HG02840 (cell line): ENCODE data around the gene HOXD4.

Experiments used
- ATAC-seq: cut with Tn5 transposase; IDR thresholded peaks from one replicate; pipeline ENCODE4 v1.9.1; 2021; ENCODE audit warnings: mild to moderate bottlenecking, moderate library complexity, moderate number of reproducible peaks; ENCODE audit not compliant: unreplicated experiment, low FRiP score

The HOXD4 gene

DNA sequence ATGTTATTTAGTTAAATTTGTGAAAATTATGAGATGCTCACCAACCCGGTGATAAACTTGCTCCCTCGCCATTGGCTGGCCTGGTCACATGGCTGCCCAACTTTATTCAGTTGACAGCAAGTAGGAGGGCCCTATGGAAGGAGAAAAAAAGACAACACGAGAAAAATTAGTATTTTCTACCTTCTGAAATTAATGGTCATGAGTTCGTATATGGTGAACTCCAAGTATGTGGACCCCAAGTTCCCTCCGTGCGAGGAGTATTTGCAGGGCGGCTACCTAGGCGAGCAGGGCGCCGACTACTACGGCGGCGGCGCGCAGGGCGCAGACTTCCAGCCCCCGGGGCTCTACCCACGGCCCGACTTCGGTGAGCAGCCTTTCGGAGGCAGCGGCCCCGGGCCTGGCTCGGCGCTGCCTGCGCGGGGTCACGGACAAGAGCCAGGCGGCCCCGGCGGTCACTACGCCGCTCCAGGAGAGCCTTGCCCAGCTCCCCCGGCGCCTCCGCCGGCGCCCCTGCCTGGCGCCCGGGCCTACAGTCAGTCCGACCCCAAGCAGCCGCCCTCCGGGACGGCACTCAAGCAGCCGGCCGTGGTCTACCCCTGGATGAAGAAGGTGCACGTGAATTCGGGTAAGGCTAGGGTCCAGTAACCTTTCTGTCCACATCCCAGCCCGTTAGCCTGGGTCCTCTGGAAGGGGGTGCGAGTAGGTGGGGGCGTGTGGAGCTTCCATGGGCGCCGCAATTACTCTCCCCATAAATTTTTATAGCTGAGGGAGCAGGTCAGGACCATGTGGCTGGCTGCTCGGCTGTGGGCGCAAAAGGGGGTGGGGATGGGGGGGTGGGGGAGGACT lies at the start of gene HOXD4:
TSS of gene HOXD4 (plus strand) at position 109 of the 846 bp plus-strand sequence. CDS start at position 193, 84 bp downstream.
- no peak for ATAC-seq

DNA sequence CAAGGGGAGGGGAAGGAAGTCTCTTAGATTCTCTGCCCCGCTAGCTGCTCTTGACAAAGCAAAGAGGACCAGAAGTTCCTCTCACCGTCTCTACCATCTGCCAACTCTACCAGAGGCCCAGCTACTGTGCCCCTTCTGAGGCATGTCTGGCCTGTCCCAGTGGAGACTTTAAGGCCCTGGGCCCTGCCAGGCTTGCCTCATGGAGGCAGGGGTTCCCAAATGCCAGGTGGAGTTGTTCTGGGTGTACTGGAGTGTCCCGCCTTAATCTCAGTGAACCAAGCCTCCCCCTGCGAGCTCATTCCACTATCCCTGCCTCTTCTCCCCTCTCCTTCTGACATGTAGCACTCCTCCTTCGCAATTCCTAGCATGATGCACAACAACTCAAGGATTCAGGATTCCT lies 49.5 kb upstream of the HOXD4 start:
- ATAC-seq: no peak

DNA sequence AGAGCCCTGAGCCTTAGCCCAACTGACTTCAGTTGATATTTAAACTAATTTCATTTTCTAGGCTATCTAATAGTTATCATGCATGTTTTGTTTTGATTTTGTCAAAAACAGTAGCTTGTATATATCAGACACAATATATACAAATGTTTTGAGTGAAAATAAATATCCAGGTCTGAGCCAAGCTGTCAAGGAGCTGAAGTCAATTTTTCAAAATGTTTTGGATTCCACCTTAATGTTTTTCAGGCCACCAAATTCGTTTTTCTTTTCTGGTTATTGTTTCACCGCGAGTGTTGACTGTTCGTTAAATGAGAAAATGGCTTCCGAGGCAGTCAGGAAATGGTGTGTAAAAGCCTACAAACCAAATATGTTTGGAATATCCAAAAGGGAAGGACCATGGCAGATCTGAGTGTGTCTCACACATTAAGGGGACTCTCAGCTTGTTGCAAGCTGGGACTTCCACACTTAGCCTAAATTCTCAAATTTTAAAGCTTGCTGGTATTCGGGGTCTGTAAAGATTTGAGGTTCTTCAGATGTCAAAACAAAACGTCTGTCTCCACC lies 49.0 kb upstream of the HOXD4 start:
- no peak for ATAC-seq

DNA sequence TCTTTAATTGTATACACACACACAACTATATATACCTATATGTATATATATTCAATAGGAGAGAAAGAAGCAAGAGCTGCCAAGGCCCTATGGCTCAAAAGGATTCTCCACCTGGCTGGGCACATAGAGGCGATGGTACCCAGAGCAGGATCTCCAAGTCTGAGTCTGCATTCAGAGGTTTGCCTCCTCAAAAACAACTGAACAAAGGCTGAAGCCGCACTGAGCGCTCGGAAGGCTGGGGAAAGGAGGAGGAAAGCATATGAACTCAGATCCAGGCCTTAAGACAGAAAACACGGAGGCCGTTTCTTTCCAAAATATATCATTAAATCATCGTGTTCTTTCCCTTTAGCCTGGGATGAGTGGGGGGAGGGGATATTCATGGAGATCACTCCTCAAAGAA lies 48.2 kb upstream of the HOXD4 start:
- no peak for ATAC-seq

DNA sequence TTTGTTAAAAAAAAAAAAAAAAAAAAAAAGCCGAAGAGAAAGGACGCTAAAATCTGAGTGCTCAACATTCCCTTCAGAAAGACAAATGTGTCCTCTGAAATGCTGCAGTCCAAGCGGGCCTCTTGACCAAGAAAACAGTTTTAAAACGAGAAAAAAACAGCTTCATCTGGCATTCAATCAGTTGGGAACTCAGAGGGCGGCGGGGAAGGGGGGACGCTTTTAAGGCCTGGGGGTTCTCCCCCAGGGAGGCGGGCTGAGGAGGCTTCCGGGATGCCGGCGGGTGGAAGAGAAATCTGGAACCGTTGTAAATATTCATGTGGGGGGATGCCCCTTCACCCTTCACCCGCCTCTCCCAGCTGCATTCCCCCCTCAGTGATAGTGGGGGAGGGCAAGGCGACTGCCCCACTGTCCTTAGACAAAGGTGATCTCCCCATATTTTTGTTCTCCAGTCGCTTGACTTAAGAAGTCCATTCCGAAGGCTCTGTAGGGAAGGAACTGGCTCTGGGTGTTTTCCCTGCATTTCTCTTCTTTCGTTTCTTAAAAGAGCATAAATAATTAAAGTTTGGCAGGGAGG lies 47.5 kb upstream of the HOXD4 start:
- no peak for ATAC-seq

DNA sequence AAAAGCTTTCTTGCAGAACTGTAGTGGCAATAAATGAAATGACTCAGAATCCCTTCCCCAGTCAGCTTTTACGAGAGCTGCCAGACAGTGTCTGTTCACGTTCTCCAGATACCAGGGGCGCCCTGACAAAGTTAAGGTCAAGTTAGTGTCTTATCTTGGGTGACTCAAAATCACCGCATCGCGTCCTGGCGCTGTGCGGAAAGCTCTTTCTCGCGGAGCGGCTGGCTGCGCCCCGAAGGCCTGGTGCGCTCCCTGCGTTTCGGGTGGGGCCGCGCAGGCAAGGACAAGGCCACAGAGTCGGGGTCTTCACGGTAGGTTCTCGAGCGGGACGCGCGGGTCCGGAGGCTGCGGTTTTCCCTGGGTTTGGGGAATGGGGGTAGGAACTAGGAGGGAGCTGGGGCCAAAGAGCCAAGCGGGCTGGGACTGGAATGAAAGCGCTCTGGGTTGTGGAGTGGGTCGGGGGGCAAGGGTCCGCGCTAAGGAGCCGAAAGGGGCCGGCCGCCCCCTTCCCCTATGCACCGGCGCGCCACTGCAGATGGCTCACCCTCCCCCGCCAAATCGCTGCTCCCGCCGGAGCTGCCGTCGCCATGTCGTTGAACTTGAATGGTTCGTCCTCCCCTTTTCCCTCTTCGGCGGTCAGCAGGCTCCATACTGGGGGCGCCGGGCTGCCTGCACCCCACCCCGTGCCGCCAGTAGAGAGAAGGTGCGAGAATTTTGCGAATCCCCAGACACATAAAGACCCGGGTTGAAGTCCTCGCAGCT lies 46.9 kb upstream of the HOXD4 start:
- ATAC-seq: no peak

DNA sequence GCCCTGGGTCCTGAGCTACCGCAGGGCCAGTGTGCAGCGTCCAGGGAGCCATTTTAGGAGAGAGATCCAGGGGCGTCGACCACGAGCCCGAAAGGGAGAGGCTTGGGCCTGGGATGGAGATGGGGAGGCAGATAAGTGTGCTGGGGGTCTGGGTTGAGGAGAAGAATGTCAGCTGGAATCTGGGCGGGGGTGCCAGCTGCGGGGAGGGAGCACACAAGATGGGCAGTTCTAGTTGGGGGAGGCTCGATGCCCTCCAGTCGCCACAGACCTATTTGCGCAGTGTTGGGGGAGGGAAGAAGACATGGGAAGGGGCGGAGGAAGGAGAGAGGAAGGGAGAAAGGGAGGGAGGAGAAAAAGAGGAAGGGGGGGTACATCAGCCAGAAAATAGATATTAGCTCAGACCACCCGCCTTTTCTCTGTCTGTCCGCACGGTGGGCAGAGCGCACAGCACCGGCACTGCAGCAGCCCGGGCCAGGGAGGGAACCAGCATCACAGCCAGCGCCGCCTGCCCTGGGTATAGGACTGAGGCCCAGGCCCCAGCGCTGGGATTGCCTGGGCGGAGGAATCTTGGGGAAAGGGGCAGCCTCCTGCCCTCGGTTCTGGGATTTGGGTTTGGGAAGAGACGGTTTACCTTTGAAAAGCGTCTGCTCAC lies 46.1 kb upstream of the HOXD4 start:
- ATAC-seq: no peak

DNA sequence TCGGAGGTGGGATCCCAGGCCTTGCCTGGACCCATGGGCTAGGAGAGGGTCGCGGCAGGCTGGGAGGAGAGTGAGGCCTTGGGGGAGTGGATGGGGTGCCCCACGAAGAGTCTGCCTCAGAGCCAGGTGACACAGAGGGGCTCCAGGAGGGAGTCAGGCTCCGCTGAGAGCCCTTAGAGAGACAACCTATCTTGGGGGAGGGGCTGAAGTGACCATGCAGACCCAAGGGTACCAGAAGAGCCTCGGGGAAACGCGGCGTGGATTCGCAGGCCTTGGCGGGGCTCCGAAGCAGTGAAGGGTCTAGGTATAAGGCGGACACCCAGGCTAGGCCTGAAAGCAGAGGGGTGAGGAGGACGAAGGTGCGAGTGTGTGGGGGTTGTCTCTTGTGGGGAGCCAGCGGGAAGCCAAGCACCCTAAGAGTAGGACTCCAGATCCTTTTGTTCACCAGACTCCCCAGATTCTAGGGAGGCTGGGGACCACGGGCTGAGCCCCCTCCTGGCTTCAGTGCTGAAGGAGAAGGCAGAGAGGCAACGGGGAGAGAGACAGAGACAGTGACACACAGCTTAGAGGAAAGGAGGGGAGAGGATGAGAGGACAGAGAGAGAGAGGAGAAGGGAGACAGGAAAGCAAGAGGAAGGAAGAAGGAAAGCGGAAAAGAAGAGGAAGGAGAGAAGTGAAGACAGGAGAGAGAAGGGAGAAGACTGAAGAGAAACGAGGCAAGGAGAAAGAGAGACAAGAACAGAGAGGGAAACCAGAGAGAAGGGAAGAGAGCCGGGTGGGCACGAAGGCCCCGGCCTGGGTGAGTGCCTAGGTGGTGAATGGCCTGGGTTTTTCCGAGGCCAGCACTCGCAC lies 45.4 kb upstream of the HOXD4 start:
- no peak for ATAC-seq

DNA sequence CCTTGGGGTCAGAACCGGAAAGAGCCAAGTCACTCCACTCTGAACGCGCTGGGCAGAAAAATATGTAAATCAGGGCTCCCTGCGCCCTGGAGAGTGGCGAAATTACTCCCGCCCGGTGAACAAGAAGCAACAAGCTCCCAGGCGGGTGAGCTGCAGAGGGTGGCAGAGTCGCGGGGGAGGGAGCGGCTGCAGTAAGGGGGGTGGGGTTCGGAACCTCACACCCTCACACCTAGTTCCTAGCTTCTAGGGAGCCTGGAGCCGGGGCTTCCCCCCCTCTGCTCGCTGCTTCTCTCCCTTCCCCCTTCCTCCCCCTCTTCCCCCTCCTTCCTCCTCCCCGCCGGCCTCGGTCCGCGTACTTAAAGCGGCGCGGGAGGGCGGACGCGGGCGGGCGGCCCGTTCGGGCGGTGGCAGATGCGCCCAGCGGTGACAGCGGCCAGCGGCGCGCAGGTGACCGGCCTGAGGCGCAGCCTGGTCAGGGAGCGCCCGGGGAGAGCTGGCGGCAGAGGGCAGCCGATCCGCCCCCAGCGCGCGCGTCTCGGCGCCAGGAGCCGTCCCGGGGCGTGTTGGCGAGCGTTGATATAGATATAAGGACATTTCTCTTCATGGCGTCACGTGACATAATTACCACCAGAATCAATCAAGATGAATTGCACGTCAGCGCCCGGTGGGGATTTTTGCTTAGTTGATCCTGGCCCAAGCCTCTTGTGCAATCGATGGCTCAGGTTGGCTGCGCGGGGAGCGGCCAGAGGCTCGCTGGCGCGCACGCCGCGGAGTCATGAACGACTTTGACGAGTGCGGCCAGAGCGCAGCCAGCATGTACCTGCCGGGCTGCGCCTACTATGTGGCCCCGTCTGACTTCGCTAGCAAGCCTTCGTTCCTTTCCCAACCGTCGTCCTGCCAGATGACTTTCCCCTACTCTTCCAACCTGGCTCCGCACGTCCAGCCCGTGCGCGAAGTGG lies 44.5 kb upstream of the HOXD4 start, which contains the start of gene HOXD11:
TSS of gene HOXD11 (plus strand) at position 700 of the 959 bp plus-strand sequence. CDS start at position 776, 76 bp downstream.
- ATAC-seq: no peak

DNA sequence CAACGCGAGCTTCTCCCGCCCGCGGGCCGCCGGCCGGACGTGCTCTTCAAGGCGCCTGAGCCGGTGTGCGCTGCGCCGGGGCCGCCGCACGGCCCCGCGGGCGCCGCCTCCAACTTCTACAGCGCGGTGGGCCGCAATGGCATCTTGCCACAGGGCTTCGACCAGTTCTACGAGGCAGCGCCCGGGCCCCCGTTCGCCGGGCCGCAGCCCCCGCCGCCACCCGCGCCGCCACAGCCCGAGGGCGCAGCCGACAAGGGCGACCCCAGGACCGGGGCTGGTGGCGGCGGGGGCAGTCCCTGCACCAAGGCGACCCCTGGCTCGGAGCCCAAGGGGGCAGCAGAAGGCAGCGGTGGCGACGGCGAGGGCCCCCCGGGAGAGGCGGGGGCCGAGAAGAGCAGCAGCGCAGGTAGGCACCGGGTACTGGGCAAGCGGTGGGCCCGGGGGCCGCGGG lies 43.6 kb upstream of the HOXD4 start:
- no peak for ATAC-seq

DNA sequence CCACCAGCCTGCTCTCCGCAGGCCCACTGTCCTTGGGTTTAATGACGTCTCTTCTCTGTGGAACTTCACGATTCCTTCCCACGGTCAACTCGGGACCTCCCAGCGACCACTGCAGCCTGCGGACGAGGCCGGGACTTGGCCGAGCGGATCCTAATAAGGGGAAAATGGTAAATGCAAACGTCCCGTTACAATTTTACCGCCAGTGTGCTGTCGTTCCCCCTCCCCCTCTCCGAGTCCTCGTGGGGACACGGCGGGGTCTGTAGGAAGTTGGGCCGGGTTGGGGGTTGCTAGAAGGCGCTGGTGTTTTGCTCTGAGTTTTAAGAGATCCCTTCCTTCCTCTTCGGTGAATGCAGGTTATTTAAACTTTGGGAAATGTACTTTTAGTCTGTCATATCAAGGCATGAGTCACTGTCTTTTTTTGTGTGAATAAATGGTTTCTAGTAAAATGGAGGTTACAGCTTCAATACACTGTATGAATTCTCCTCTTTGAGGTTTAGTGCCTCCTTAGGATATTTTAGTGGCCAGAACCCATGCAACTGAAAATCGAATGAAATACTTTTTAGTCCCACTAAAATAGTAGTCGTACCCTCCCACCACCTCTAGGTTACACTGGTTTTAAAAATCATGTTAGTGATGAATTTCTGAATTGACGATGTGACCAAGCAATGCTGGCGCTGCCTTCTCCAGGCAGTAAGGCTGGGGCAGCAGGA lies 42.0 kb upstream of the HOXD4 start:
- no peak for ATAC-seq

DNA sequence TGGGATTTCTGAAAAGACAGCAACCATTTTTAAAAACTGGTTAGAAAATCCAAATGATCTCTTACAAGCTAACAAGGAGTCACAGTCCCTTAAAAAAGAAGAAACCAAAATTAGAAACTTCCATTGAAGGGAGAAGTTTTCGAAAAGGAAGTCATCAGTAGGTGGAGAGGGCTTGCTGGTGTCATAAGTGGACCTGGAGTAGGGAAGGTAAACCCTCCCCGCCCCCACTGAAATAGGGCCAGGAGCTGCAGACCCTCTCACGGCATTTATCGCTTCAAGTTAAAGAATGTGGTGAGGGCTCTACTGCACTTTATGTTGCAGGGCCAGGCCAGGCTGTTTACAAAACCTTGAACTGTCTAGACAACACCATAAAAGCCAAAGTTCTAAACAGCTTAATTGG lies 41.4 kb upstream of the HOXD4 start:
- no peak for ATAC-seq

DNA sequence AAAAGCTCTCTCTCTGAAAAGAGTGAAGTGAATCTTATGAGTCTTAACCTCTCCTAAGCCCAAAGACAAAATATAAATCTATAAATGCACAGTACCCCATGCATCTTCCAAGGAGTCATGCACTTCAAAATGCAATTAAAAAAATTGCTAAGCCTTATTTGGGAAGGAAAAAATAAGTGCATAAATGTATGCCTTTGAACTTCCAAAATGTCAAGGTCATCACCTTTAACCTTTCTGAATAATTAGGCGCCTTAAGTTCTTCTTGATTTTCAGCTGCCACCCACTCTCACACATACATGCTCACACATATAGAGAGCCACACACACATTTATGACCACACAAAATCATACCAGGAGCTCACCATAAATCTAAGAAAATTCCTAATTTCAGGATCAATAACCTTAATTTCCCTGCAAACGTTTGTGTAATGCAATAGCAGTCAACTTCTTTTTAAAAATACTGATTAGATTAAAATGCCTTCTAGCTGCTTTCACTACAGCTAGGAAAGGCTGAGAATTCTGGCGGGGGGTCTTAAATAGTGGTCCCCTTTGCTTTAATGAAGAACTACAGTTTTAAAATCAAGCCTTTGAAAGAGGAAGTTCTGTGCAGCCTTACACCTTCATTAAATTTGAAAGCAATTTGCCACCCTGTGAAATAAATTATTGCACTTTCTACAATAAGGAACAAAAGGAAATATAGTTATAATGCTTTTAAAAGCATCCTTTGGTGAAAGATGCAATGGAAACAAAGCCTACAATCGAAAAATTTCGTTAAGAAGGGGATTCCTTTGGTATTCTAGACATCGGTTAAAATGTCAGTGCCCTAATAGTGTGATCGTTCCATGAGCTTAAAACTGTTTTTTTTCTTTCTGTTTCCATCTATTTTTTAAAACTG lies 40.7 kb upstream of the HOXD4 start:
- ATAC-seq: no peak

DNA sequence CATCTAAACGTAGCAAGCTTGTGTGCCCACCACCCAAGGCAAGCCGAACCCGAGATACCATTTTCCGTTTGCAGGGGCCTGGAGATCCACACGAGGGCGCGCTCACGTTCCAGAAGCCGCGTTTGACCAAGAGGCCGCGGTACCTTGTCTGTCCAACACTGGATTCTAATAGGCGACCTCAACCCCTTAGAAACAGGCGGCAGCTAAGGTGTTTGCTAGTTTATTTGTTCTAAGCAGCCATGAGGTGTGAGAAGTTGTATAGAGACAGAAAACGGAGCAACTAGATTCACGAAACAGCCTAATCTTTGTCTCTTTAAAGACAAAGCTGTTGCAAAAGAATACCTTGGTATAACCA lies 40.1 kb upstream of the HOXD4 start:
- no peak for ATAC-seq

DNA sequence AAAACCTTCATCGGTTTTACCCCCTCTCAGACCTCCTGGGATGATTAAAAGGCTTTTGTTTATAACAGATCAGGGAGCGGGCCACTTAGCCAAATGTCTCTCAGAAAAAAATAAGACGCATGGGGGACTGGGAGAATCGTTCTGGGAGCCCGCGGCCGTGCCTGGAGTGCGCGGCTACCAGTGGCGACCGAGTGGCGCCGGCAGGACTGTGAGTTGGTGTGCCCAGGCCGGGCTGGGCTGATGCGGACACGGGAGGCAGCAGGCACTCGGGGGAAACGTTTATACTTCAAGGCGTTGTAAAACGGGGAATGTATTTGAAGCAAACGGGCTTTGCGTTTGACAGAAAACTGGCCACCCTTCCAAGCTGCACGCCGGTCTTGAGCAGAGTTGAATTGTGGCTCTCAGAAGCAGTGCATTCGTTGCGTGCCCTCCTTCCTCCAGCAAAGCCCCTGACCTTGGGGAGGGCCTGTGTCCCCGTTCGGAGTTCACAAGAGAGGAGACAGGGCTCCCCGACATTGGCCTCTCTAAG lies 39.4 kb upstream of the HOXD4 start:
- no peak for ATAC-seq
